A549 (cell line): ENCODE measurements around the gene PPIF. TPM values are rescaled to one million over a fixed set of nuclear protein-coding genes. Genes with fewer than 3 reads are reported as not detected.

Source experiments
- ATAC-seq, 2 experiments: fragments of 200-7000 bp in 1 of 2; fragments of >200 bp in 1 of 2; cut with Nextera tagmentation in 1 of 2; cut with Tn5 transposase in 1 of 2; 3 replicates each; pipeline versions ENCODE4 v1.8.0 to v1.9.1; 2018 to 2020; ENCODE audit warnings: mild to moderate bottlenecking in 1 of 2, moderate library complexity in 1 of 2
- CTCF ChIA-PET: fragments of 300-600 bp; sonication (Branson Sonifier 250); formaldehyde crosslinking; extraction: SDS; loops from one replicate; lab custom pipeline; 2021; ENCODE audit warnings: antibody characterized with exemption, inconsistent platforms; lab: Yijun Ruan, JAX
- POLR2A ChIA-PET: fragments of 350-600 bp; formaldehyde crosslinking; extraction: SDS; loops from one replicate; lab custom pipeline; 2021; ENCODE audit warnings: antibody characterized with exemption, inconsistent platforms; lab: Yijun Ruan, JAX
- DNase-seq, 2 experiments: peaks; one replicate each; pipeline versions ENCODE4 v3.0.0 to v3.0.0-alpha.2; 2011 to 2016; ENCODE audit warnings: low read depth in 1 of 2, low spot score in 1 of 2
- FAIRE-seq: peaks from 2 replicates; lab custom pipeline; 2011; peaks lifted over from hg19 to GRCh38; lab: Jason Lieb, UNC
- H3K27ac ChIP-seq, 2 experiments: fragments of >200 bp; sonication (Bioruptor Twin); formaldehyde crosslinking; 3 replicates each; pipeline ENCODE4 v1.5.1; 2016 to 2017
- H3K4me1 ChIP-seq: fragments of >200 bp; sonication (Bioruptor Twin); formaldehyde crosslinking; 3 replicates; pipeline ENCODE4 v1.6.1; 2016
- H3K4me2 ChIP-seq: fragments of >200 bp; sonication (Bioruptor Twin); formaldehyde crosslinking; 3 replicates; pipeline ENCODE4 v1.6.1; 2016
- H3K4me3 ChIP-seq: fragments of >200 bp; sonication (Bioruptor Twin); formaldehyde crosslinking; 3 replicates; pipeline ENCODE4 v1.5.1; 2016
- H3K9me3 ChIP-seq: fragments of >200 bp; sonication (Bioruptor Twin); formaldehyde crosslinking; 3 replicates; pipeline ENCODE4 v1.6.1; 2016
- CBX8 ChIP-seq: fragments of 200-600 bp; sonication (generic); IDR thresholded peaks from 2 replicates; pipeline ENCODE4 v1.6.1; 2016
- CEBPB ChIP-seq, 2 experiments: fragments of >200 bp in 1 of 2; sonication (Bioruptor Twin) in 1 of 2; formaldehyde crosslinking in 1 of 2; IDR thresholded peaks; 2 replicates each; pipeline ENCODE4 v1.6.1; 2012 to 2016
- CHD2 ChIP-seq: fragments of 150-350 bp; IDR thresholded peaks from 2 replicates; pipeline ENCODE4 v1.6.1; 2014; ENCODE audit warnings: low read length; ENCODE audit not compliant: partially characterized antibody
- CHD4 ChIP-seq: fragments of 200-600 bp; sonication (generic); IDR thresholded peaks from 2 replicates; pipeline ENCODE4 v1.6.1; 2016; ENCODE audit warnings: antibody characterized with exemption, mild to moderate bottlenecking, borderline replicate concordance
- EHF ChIP-seq: fragments of 250-450 bp; sonication (Bioruptor Pico); IDR thresholded peaks from 2 replicates; pipeline ENCODE4 v1.5.0; 2020; ENCODE audit warnings: mild to moderate bottlenecking
- EHMT2 ChIP-seq: fragments of 200-600 bp; sonication (generic); IDR thresholded peaks from 2 replicates; pipeline ENCODE4 v1.6.1; 2016; ENCODE audit warnings: antibody characterized with exemption, low read depth, mild to moderate bottlenecking, moderate library complexity
- ESRRA ChIP-seq: fragments of 150-350 bp; IDR thresholded peaks from 2 replicates; pipeline ENCODE4 v1.6.1; 2014; ENCODE audit warnings: mild to moderate bottlenecking, low read length, borderline replicate concordance
- FOXS1 ChIP-seq: fragments of 250-450 bp; sonication (Bioruptor Pico); IDR thresholded peaks from 2 replicates; pipeline ENCODE4 v1.5.0; 2020; ENCODE audit warnings: mild to moderate bottlenecking, moderate library complexity
- GATA3 ChIP-seq: IDR thresholded peaks from 2 replicates; pipeline ENCODE4 v1.6.1; 2012; ENCODE audit warnings: borderline replicate concordance
- HOXB13 ChIP-seq: fragments of 250-450 bp; sonication (Bioruptor Pico); IDR thresholded peaks from 2 replicates; pipeline ENCODE4 v1.5.0; 2020; ENCODE audit warnings: low read depth, mild to moderate bottlenecking, moderate library complexity
- HOXB5 ChIP-seq: fragments of 250-450 bp; sonication (Bioruptor Pico); IDR thresholded peaks from 2 replicates; pipeline ENCODE4 v1.5.0; 2020; ENCODE audit warnings: mild to moderate bottlenecking, moderate library complexity
- JUN ChIP-seq, 2 experiments: fragments of >200 bp; sonication (Bioruptor Twin); formaldehyde crosslinking; IDR thresholded peaks; 2 replicates in 1 of 2; 3 replicates in 1 of 2; pipeline ENCODE4 v1.6.1; 2016 to 2017
- KDM1A ChIP-seq: fragments of 200-600 bp; sonication (generic); IDR thresholded peaks from 2 replicates; pipeline ENCODE4 v1.6.1; 2016; ENCODE audit warnings: low read depth, mild to moderate bottlenecking
- KDM5A ChIP-seq: fragments of 200-600 bp; sonication (generic); IDR thresholded peaks from 2 replicates; pipeline ENCODE4 v1.6.1; 2016; ENCODE audit warnings: antibody characterized with exemption, mild to moderate bottlenecking
- NFE2L2 ChIP-seq: fragments of 150-350 bp; conservative IDR thresholded peaks from 2 replicates; pipeline ENCODE4 v1.6.1; 2014; ENCODE audit warnings: low read length
- NR3C1 ChIP-seq: fragments of >200 bp; sonication (Bioruptor Twin); formaldehyde crosslinking; IDR thresholded peaks from 3 replicates; pipeline ENCODE4 v1.6.1; 2017
- PHF8 ChIP-seq: fragments of 200-600 bp; sonication (generic); IDR thresholded peaks from 2 replicates; pipeline ENCODE4 v1.6.1; 2016; ENCODE audit warnings: low read depth, mild to moderate bottlenecking, antibody characterized with exemption, moderate library complexity, borderline replicate concordance
- RCOR1 ChIP-seq: fragments of 150-350 bp; IDR thresholded peaks from 2 replicates; pipeline ENCODE4 v1.6.1; 2014; ENCODE audit warnings: antibody characterized with exemption, low read length, low read depth
- RNF2 ChIP-seq: fragments of 200-600 bp; sonication (generic); IDR thresholded peaks from 2 replicates; pipeline ENCODE4 v1.6.1; 2016; ENCODE audit warnings: low read depth, mild to moderate bottlenecking, antibody characterized with exemption, moderate library complexity, borderline replicate concordance
- ZC3H11A ChIP-seq: fragments of 450-650 bp; IDR thresholded peaks from 2 replicates; pipeline ENCODE4 v1.6.1; 2014; ENCODE audit warnings: antibody characterized with exemption, mild to moderate bottlenecking
- ZNF302 ChIP-seq: fragments of 250-450 bp; sonication (Bioruptor Pico); IDR thresholded peaks from 2 replicates; pipeline ENCODE4 v1.9.0; 2021; ENCODE audit warnings: inconsistent platforms, mild to moderate bottlenecking, moderate library complexity
- WGBS: methylation state at CpG from one replicate; pipeline ENCODE4 v1.1.6; 2017; ENCODE audit errors: missing lambda C conversion rate; 5-methylcytosine and 5-hydroxymethylcytosine counted together
- polyA plus RNA-seq, 4 experiments: library from polyadenylated mRNA; depleted of rRNA in 3 of 4; stranded (reverse); fragments of >200 nt; fragmentation: RNase III in 1 of 4; extraction: RNeasy Plus Mini Kit Qiagen cat#74134 plus additional on column Dnase treatment in 1 of 4; gene quantifications; 2 replicates in 3 of 4; 3 replicates in 1 of 4; pipeline ENCODE4 v1.2.3, GENCODE V29; 2011 to 2017
- TF ChIP-seq, protein P1 (sequence below): fragments of 250-450 bp; sonication (Bioruptor Pico); IDR thresholded peaks from 2 replicates; pipeline ENCODE4 v1.5.0; 2021; ENCODE audit warnings: mild to moderate bottlenecking, moderate library complexity, borderline replicate concordance
- TF ChIP-seq, protein P2 (sequence below): IDR thresholded peaks from 2 replicates; pipeline ENCODE4 v1.6.1; 2012; ENCODE audit warnings: low read depth, borderline replicate concordance

PPIF gene
- polyA plus RNA-seq, 2 of the 4 experiments (the other 2 are of a cell fraction), result 44.8 to 75.0 TPM

DNA sequence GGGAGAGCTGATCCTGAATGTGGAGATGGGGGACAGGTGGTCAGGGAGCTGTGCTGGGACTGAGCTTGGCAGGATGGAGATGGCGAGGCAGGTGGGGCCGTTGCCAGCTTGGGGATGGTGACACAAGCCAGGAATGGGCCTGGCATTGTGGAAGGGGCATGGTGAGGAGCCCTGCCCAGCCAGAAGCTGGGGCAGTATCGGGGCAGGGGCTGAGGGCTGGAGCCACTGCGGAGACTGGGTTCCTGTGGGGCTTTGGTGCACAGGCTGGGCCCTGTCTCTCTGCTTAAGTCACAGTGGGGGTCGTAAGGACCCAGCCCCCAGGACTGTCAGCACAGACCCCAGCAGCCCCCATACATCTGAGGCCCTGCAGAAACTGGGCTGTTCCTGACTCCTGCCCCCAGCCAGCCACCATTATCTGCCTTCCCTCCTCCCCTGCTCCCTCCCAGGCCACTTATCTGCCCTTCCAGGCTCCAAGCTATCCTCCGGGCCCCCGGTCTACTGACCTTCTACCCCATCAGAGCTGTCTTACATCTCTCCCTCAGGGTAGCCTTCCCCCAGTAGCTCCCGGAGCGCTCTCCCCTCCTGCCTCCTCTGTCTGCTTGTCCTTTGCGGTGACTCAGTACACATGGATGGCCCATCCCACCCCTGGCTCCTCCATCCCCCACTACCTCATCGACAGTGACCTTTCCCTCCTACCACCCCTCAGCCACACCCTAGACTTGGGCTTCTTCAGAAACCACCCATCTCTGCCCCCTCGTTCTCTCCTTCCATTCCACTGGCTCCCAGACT is 44.2 kb downstream of the PPIF start:
- DNase-seq, result no peak
- POLR2A ChIA-PET, result interaction anchor here (1.4 kb wide), 1 partner anchor 54 kb away, joined by 3 read pairs; no protein-coding TSS in a partner anchor
- no peak overlapping the region for H3K4me3 ChIP-seq
- H3K4me2 ChIP-seq, result no peak overlapping the region
- H3K9me3 ChIP-seq, result no peaks in the 10 kb centered on the region
- CTCF ChIA-PET, result interaction anchor here (0.5 to 3.6 kb wide), 5 partner anchors 9 to 1672 kb away, joined by 3 to 17 read pairs (median 5); no protein-coding TSS in a partner anchor
- peak in 1 of 2 experiments; percentile 18; a peak in 1 of 6 replicates for ATAC-seq
- no peak for TF ChIP-seq HOXB13 (CRISPR knock-in tag)
- no peak for TF ChIP-seq EHMT2
- TF ChIP-seq CBX8, result no peak
- no peak for TF ChIP-seq NR3C1
- TF ChIP-seq CEBPB (IDR thresholded peaks at IDR 0.05), result no peak
- TF ChIP-seq, protein P1, sequence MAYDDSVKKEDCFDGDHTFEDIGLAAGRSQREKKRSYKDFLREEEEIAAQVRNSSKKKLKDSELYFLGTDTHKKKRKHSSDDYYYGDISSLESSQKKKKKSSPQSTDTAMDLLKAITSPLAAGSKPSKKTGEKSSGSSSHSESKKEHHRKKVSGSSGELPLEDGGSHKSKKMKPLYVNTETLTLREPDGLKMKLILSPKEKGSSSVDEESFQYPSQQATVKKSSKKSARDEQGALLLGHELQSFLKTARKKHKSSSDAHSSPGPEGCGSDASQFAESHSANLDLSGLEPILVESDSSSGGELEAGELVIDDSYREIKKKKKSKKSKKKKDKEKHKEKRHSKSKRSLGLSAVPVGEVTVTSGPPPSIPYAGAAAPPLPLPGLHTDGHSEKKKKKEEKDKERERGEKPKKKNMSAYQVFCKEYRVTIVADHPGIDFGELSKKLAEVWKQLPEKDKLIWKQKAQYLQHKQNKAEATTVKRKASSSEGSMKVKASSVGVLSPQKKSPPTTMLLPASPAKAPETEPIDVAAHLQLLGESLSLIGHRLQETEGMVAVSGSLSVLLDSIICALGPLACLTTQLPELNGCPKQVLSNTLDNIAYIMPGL (CRISPR knock-in tag), result no peak
- H3K4me1 ChIP-seq, result no peaks in the 10 kb centered on the region
- 73% methylated on average over 12 of the region's 12 CpGs for WGBS
- no peak for FAIRE-seq
- H3K27ac ChIP-seq, result no peak overlapping the region

DNA sequence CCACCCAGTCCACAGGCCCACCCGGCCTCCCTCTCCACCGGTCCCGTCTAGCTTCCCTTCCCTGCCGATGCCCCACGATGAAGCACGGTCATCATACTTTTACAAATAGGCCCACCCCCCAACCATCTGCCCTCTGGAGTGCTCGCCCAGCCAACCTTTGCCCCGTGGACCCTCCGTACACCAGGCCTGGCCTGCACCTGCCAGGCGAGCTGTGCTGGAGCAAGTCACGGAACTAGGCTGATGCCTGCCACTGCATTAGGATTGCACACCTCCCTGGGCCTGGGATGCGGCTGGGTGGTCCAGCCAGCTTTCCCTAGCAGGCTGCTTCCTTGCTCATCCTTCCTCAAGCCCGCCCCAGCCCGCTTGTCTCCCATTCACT is 44.7 kb downstream of the PPIF start:
- ChIA-PET POLR2A (no interaction called here), CTCF (interaction anchor here (0.5 to 3.6 kb wide), 4 partner anchors 9 to 651 kb away, joined by 3 to 17 read pairs (median 6); no protein-coding TSS in a partner anchor)
- no peak overlapping the region for H3K27ac ChIP-seq
- DNase-seq (no peak), ATAC-seq (no peak; a peak in 1 of 6 replicates), FAIRE-seq (no peak)
- WGBS, result 92% methylated on average over 14 of the region's 14 CpGs
- no peaks in the 10 kb centered on the region for H3K9me3 ChIP-seq
- H3K4me3 ChIP-seq, result no peak overlapping the region
- H3K4me2 ChIP-seq, result no peak overlapping the region
- TF ChIP-seq CHD2 (no peak), PHF8 (no peak), RCOR1 (no peak), HOXB5 (CRISPR knock-in tag) (no peak), FOXS1 (CRISPR knock-in tag) (no peak), ZC3H11A (no peak), CEBPB (IDR thresholded peaks at IDR 0.05) (no peak), EHMT2 (no peak), KDM5A (no peak), ZNF302 (CRISPR knock-in tag) (no peak), JUN (IDR thresholded peaks at IDR 0.05) (no peak), ESRRA (no peak), GATA3 (no peak), CHD4 (no peak), NFE2L2 (no peak), RNF2 (no peak), KDM1A (no peak), EHF (CRISPR knock-in tag) (no peak)
- TF ChIP-seq, protein P1 (CRISPR knock-in tag), result no peak
- TF ChIP-seq, protein P2, sequence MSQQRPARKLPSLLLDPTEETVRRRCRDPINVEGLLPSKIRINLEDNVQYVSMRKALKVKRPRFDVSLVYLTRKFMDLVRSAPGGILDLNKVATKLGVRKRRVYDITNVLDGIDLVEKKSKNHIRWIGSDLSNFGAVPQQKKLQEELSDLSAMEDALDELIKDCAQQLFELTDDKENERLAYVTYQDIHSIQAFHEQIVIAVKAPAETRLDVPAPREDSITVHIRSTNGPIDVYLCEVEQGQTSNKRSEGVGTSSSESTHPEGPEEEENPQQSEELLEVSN, result no peak
- H3K4me1 ChIP-seq, result no peaks in the 10 kb centered on the region
